ENCODE measurements around the gene HDAC4.

Gene HDAC4

GRCh38 chr2:239119346-239120126 is 281.3 kb downstream of the HDAC4 start:
- DNase-seq (ENCODE audit: low read depth) = no peak

- DNase-seq (ENCODE audit: low read depth) = no peak
These were observed 282.1 kb downstream of the HDAC4 start for GRCh38 chr2:239118675-239119211.

- DNase-seq (ENCODE audit: low read depth) = no peak
These were observed 282.6 kb downstream of the HDAC4 start for GRCh38 chr2:239118264-239118663.

- DNase-seq (ENCODE audit: low read depth) = no peak
These were observed 283.0 kb downstream of the HDAC4 start for GRCh38 chr2:239117831-239118230.

- no peak for DNase-seq (ENCODE audit: low read depth)
These were observed 284.2 kb downstream of the HDAC4 start for GRCh38 chr2:239116456-239117246.

GRCh38 chr2:239115616-239116015 is 285.2 kb downstream of the HDAC4 start:
- no peak for DNase-seq (ENCODE audit: low read depth)

GRCh38 chr2:239114616-239115265 is 286.1 kb downstream of the HDAC4 start:
- DNase-seq (ENCODE audit: low read depth) = no peak

- no peak for DNase-seq (ENCODE audit: low read depth)
These were observed 286.7 kb downstream of the HDAC4 start for GRCh38 chr2:239114119-239114581.

GRCh38 chr2:239113615-239114014 is 287.2 kb downstream of the HDAC4 start:
- no peak for DNase-seq (ENCODE audit: low read depth)

- DNase-seq (ENCODE audit: low read depth) = no peak
These were observed 287.6 kb downstream of the HDAC4 start for GRCh38 chr2:239113171-239113570.

GRCh38 chr2:239112127-239112774 is 288.6 kb downstream of the HDAC4 start:
- DNase-seq (ENCODE audit: low read depth) = no peak

GRCh38 chr2:239111401-239112100 is 289.3 kb downstream of the HDAC4 start:
- no peak for DNase-seq (ENCODE audit: low read depth)

GRCh38 chr2:239110595-239111048 is 290.2 kb downstream of the HDAC4 start:
- no peak for DNase-seq (ENCODE audit: low read depth)

GRCh38 chr2:239109928-239110545 is 290.8 kb downstream of the HDAC4 start:
- DNase-seq (ENCODE audit: low read depth) = no peak

- DNase-seq (ENCODE audit: low read depth) = no peak
These were observed 291.5 kb downstream of the HDAC4 start for GRCh38 chr2:239109041-239109927.

- no peak for DNase-seq (ENCODE audit: low read depth)
These were observed 292.4 kb downstream of the HDAC4 start for GRCh38 chr2:239108459-239108858.

- DNase-seq (ENCODE audit: low read depth) = no peak
These were observed 292.9 kb downstream of the HDAC4 start for GRCh38 chr2:239107936-239108335.

GRCh38 chr2:239106966-239107365 is 293.9 kb downstream of the HDAC4 start:
- DNase-seq (ENCODE audit: low read depth) = no peak

GRCh38 chr2:239106314-239106908 is 294.4 kb downstream of the HDAC4 start:
- no peak for DNase-seq (ENCODE audit: low read depth)
